ENCODE results near the gene CDA. TPM values are rescaled to one million over a fixed set of nuclear protein-coding genes. Genes with fewer than 3 reads are reported as not detected.

Gene CDA
- total RNA-seq, 1 experiment from 2014 or later, result 0.95 TPM

GRCh38 chr1:20609541-20609940 is 20.6 kb downstream of the CDA start:
- in situ Hi-C loops (cut with HindIII; ENCODE audit: low pct_unique_long_range_greater_than_20kb, low sequenced_read_pairs), result no loop called here
- DNase-seq (ENCODE audit: low read depth), result no peak

DNA sequence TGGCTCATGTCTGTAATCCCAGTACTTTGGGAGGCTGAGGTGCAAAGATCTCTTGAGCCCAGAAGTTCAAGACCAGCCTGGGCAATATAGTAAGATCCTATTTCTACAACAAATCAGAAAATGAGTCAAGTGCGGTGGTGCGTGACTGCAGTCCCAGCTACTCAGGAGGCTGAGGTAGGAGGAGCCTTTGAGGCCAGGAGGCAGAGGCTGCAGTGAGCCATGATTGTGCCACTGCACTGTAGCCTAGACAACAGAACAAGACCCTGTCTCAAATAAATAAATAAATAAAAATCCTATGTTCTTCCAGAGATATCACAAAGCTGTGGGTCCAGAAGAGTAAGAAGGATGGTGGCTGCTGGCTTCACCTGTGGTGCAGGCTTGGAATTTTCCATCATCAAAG is 22.1 kb downstream of the CDA start:
- DNase-seq (ENCODE audit: low read depth), result peak; percentile 67

DNA sequence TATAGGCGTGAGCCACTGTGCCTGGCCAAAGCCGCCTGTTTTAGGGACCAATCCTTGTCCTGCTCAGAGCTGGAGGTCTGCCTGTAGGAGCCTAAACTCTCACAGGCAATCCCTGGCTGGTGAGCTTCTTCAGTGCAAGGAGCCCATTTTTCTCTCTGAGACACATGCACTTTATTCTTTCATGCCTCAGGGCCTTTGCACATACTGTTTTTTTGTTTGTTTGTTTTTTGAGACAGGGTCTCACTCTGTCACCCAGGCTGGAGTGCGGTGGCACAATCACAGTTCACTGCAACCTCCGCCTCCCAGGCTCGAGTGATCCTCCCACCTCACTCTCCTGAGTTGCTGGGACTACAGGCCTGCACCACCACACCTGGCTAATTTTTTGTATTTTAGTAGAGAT is 22.8 kb downstream of the CDA start:
- in situ Hi-C loops (cut with HindIII; ENCODE audit: low pct_unique_long_range_greater_than_20kb, low sequenced_read_pairs), result no loop called here
- DNase-seq (ENCODE audit: low read depth), result no peak

More for the DNA sequence above, 22.1 kb downstream of the CDA start:
- in situ Hi-C loops (cut with HindIII; ENCODE audit: low pct_unique_long_range_greater_than_20kb, low sequenced_read_pairs), result no loop called here

DNA sequence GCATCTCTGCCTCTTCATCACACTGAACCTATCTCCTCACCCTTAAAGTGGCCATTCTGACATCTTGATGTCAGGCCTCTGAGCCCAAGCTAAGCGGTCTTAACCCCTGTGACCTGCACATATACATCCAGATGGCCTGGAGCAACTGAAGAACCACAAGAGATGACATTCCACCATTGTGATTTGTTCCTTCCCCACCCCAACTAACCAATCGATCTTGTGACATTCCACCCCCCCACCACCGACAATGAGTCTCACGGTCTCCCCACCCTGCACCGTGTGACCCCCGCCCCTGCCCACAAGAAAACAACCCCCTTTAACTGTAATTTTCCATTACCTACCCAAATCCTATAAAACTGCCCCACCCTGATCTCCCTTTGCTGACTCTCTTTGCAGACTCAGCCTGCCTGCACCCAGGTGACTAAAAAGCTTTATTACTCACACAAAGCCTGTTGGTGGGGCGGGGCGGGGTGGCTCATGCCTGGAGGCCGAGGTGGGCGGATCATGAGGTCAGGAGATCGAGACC is 23.4 kb downstream of the CDA start:
- DNase-seq (ENCODE audit: low read depth), result peak; percentile 86
- in situ Hi-C loops (cut with HindIII; ENCODE audit: low pct_unique_long_range_greater_than_20kb, low sequenced_read_pairs), result no loop called here

DNA sequence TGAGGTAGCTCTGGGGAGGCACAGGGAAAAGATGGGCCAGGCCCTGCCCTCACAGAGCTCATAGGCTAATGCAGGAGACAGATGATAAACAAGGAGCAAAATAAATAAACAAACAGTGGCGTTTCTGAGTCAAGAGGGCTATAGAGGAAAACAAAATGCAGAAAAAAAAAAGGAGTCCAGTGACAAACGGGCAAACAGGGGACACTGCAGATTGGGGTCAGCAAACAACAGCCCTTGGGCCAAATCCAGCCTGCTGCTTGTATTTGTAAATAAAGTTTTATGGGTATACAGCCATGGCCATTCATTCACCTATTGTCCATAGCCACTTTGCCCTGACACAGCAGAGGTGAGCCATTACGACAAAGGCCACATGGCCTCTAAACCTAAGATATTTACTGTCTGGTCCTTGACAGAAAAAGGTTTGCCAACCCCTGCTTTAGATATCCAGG is 25.3 kb downstream of the CDA start:
- in situ Hi-C loops (cut with HindIII; ENCODE audit: low pct_unique_long_range_greater_than_20kb, low sequenced_read_pairs), result no loop called here
- DNase-seq (ENCODE audit: low read depth), result no peak

- no peak for DNase-seq (ENCODE audit: low read depth)
- in situ Hi-C loops (cut with HindIII; ENCODE audit: low pct_unique_long_range_greater_than_20kb, low sequenced_read_pairs), result no loop called here
Observed at GRCh38 chr1:20615946-20616846, 27.3 kb downstream of the CDA start.

DNA sequence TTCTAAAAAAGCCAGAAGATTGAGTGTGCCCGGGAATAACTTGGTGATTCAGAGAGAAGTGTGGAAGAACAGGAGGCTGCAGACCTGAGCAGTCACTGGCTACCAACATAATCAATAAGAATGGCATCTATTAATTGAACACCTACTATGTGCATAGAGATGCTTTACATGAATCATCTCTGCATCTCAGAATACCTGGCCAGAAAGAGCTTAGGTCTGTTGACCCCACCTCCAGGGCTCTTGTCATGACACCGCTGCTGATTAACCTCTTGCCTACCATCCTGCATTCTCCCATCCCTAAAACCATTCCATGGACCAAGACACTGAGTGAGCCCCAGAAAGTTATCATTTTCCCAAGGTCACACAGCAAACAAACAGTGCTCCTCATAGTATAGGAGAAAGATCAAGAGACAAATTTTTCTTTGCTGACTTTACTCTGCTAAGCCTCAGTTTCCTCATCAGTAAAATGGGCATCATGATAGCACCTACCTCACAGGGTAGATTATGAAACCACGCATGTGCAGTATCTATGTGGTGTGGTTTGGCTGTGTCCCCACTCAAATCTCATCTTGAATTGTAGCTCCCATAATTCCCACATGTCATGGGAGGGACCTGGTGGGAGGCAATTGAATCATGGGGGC is 28.1 kb downstream of the CDA start:
- no peak for DNase-seq (ENCODE audit: low read depth)
- in situ Hi-C loops (cut with HindIII; ENCODE audit: low pct_unique_long_range_greater_than_20kb, low sequenced_read_pairs), result no loop called here

GRCh38 chr1:20618550-20618949 is 29.7 kb downstream of the CDA start:
- in situ Hi-C loops (cut with HindIII; ENCODE audit: low pct_unique_long_range_greater_than_20kb, low sequenced_read_pairs), result no loop called here
- DNase-seq (ENCODE audit: low read depth), result no peak

GRCh38 chr1:20619999-20620398 is 31.1 kb downstream of the CDA start:
- in situ Hi-C loops (cut with HindIII; ENCODE audit: low pct_unique_long_range_greater_than_20kb, low sequenced_read_pairs), result no loop called here
- no peak for DNase-seq (ENCODE audit: low read depth)

DNA sequence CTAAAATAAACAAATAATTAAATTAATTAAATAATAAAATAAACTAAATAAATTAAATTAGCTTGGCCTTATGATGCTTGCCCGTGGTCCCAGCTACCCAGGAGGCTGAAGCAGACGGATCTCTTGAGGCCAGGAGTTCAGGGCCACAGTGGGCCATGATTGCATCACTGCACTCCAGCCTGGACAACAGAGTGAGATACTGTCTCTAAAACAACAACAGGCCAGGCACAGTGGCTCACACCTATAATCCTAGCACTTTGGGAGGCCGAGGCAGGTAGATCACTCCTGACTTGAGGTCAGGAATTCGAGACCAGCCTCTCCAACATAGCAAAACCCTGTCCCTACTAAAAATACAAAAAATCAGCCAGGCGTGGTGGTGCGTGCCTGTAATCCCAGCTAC is 32.1 kb downstream of the CDA start:
- no peak for DNase-seq (ENCODE audit: low read depth)
- in situ Hi-C loops (cut with HindIII; ENCODE audit: low pct_unique_long_range_greater_than_20kb, low sequenced_read_pairs), result no loop called here

- no peak for DNase-seq (ENCODE audit: low read depth)
- in situ Hi-C loops (cut with HindIII; ENCODE audit: low pct_unique_long_range_greater_than_20kb, low sequenced_read_pairs), result no loop called here
Observed at GRCh38 chr1:20624709-20625108, 35.8 kb downstream of the CDA start.

DNA sequence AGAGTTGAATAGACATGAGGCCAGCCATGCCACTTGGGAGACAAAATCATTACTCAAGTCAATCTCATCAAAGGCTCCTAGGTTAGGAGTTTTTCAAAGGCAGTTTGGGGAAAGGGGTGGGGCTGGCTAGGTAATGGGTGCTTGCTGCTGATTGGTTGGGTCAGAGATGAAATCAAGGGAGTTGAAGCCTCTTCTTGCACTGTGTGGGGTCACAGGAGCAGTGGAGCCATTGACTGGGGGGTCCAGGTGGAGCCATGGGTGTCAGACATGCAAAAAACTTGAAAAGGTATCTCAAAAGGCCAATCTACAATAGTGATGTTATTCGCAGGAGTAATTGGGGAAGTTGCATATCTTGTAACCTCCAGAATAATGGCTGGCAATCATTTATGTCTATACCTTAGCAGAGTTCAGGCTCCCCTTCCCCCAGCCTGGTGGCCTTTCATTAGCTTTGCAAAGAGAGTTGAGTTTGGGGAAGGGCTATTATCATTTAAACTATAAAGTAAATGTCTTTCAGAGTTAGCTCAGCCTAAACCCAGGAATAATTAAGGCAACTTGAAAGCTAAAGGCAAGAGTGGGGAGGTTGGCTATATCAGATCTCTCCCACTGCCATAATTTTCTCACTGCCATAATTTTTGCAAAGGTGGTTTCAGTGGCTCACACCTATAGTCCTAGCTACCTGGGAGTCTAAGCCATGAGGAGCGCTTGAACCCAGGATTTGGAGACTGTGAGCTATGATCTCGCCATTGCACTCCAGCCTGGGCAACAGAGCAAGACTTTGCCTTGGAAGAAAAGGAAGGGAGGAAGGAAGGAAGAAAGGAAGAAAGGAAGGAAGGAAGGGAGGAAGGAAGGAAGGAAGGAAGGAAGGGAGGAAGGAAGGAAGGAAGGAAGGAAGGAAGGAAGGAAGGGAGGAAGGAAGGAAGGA is 36.5 kb downstream of the CDA start:
- no peak for DNase-seq (ENCODE audit: low read depth)
- in situ Hi-C loops (cut with HindIII; ENCODE audit: low pct_unique_long_range_greater_than_20kb, low sequenced_read_pairs), result no loop called here

- no peak for DNase-seq (ENCODE audit: low read depth)
- in situ Hi-C loops (cut with HindIII; ENCODE audit: low pct_unique_long_range_greater_than_20kb, low sequenced_read_pairs), result no loop called here
Observed at GRCh38 chr1:20626098-20626427, 37.2 kb downstream of the CDA start.

DNA sequence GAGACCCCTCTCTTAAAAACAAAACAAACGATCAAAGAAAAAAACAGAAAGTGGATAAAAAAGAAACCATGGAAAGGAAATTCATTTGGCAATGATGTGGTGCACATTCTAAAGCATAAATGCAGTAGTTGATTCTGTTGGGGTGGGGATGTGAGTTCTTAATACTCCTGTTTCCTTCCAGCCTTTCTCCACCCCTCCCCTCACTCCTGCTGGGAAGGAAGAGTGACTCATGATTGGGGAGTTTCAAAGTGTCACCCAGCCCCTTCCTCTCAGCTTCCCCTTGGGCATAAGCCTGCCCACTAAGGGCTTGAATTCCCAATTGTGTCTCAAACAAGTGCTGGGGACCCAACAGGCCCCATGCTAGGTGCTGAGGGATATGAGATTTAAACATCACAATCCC is 37.6 kb downstream of the CDA start:
- in situ Hi-C loops (cut with HindIII; ENCODE audit: low pct_unique_long_range_greater_than_20kb, low sequenced_read_pairs), result no loop called here
- no peak for DNase-seq (ENCODE audit: low read depth)

- no peak for DNase-seq (ENCODE audit: low read depth)
- in situ Hi-C loops (cut with HindIII; ENCODE audit: low pct_unique_long_range_greater_than_20kb, low sequenced_read_pairs), result no loop called here
Observed at GRCh38 chr1:20630729-20631128, 41.8 kb downstream of the CDA start.

DNA sequence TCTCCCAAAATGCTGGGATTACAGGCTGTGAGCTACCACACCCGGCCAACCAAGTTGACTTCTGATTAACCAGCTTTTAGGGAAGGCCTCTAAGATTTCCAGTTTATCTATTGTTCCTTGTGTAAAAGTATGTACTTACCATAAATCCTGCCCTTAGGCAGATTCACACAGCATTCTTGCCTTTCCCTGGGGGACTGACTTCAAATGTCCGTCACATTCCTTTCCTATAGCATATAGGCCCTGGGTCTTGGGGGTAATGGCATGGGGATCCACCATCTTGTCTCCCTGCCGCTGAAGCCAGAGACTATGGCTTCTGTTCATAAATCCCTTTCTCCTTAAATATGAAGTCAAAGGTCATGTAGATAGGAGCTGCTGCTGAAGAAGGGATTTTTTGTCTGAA is 43.5 kb downstream of the CDA start:
- in situ Hi-C loops (cut with HindIII; ENCODE audit: low pct_unique_long_range_greater_than_20kb, low sequenced_read_pairs), result no loop called here
- DNase-seq (ENCODE audit: low read depth), result no peak

DNA sequence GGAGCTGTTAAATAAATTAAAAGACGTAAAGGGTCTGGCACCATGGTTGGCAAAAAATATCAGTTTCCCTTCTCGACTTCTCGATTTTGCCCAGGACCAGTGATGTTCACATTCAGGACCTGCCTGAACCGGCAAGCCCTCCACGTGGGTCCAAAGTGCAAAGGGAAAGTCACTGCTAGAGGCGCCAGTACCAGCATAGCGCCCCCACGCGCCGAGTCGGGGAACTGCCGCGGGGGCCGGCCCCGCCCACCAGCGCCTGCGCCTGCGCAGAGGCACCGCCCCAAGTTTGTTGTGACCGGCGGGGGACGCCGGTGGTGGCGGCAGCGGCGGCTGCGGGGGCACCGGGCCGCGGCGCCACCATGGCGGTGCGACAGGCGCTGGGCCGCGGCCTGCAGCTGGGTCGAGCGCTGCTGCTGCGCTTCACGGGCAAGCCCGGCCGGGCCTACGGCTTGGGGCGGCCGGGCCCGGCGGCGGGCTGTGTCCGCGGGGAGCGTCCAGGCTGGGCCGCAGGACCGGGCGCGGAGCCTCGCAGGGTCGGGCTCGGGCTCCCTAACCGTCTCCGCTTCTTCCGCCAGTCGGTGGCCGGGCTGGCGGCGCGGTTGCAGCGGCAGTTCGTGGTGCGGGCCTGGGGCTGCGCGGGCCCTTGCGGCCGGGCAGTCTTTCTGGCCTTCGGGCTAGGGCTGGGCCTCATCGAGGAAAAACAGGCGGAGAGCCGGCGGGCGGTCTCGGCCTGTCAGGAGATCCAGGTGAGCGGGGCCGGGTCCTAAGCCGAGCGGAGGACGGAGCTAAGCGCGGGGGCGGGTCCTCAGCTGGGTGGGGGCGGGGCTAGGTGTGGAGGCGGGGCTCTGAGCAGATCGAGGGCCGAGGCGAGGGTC is 44.5 kb downstream of the CDA start, which contains the start of gene PINK1:
Gene PINK1 (plus strand): TSS at position 269 of the 875 bp plus-strand sequence. CDS start 91 bp downstream, at position 360.
- peak; percentile 76 for DNase-seq (ENCODE audit: low read depth)
- in situ Hi-C loops (cut with HindIII; ENCODE audit: low pct_unique_long_range_greater_than_20kb, low sequenced_read_pairs), result no loop called here
